ENCODE measurements around the gene NCMAP.

The NCMAP gene

GRCh38 chr1:24566236-24566867 lies 10.5 kb downstream of the NCMAP start:
- Histone ChIP-seq H2AFZ (no peak overlapping the region), H3K4me2 (ENCODE audit: low read length) (no peak overlapping the region), H3K9me3 (ENCODE audit: control insufficient read depth, low read length) (no peaks in the 10 kb centered on the region), H3K9ac (no peak overlapping the region), H3K79me2 (no peaks in the 10 kb centered on the region), H3K4me3 (ENCODE audit: low read depth, low read length) (no peak overlapping the region), H3K27me3 (ENCODE audit: control insufficient read depth, insufficient read depth, low read length) (no peaks in the 10 kb centered on the region), H3K4me1 (no peaks in the 10 kb centered on the region), H3K36me3 (ENCODE audit: control insufficient read depth, insufficient read depth, low read length) (no peaks in the 10 kb centered on the region), H3K27ac (no peak overlapping the region)
- TF ChIP-seq CTCF (IDR thresholded peaks at IDR 0.05): no peak

- Histone ChIP-seq H3K9ac (no peak overlapping the region), H3K9me3 (ENCODE audit: control insufficient read depth, low read length) (no peaks in the 10 kb centered on the region), H3K4me3 (ENCODE audit: low read depth, low read length) (no peak overlapping the region), H3K4me1 (no peaks in the 10 kb centered on the region), H3K4me2 (ENCODE audit: low read length) (no peak overlapping the region), H2AFZ (no peak overlapping the region), H3K36me3 (ENCODE audit: control insufficient read depth, insufficient read depth, low read length) (no peaks in the 10 kb centered on the region), H3K79me2 (no peaks in the 10 kb centered on the region), H3K27ac (no peak overlapping the region), H3K27me3 (ENCODE audit: control insufficient read depth, insufficient read depth, low read length) (no peaks in the 10 kb centered on the region)
- no peak for TF ChIP-seq CTCF (IDR thresholded peaks at IDR 0.05)
Observed at GRCh38 chr1:24567792-24568388, 12.0 kb downstream of the NCMAP start.

GRCh38 chr1:24568475-24568874 lies 12.6 kb downstream of the NCMAP start:
- TF ChIP-seq CTCF (IDR thresholded peaks at IDR 0.05): no peak
- Histone ChIP-seq H3K27me3 (ENCODE audit: control insufficient read depth, insufficient read depth, low read length) (no peaks in the 10 kb centered on the region), H2AFZ (no peak overlapping the region), H3K9me3 (ENCODE audit: control insufficient read depth, low read length) (no peaks in the 10 kb centered on the region), H3K4me1 (no peaks in the 10 kb centered on the region), H3K4me3 (ENCODE audit: low read depth, low read length) (no peak overlapping the region), H3K4me2 (ENCODE audit: low read length) (no peak overlapping the region), H3K79me2 (no peaks in the 10 kb centered on the region), H3K36me3 (ENCODE audit: control insufficient read depth, insufficient read depth, low read length) (no peaks in the 10 kb centered on the region), H3K9ac (no peak overlapping the region), H3K27ac (no peak overlapping the region)

- Histone ChIP-seq H3K4me2 (ENCODE audit: low read length) (no peak overlapping the region), H3K36me3 (ENCODE audit: control insufficient read depth, insufficient read depth, low read length) (no peaks in the 10 kb centered on the region), H3K9me3 (ENCODE audit: control insufficient read depth, low read length) (no peaks in the 10 kb centered on the region), H3K4me3 (ENCODE audit: low read depth, low read length) (no peak overlapping the region), H3K27ac (no peak overlapping the region), H2AFZ (no peak overlapping the region), H3K4me1 (no peaks in the 10 kb centered on the region), H3K79me2 (no peaks in the 10 kb centered on the region), H3K9ac (no peak overlapping the region), H3K27me3 (ENCODE audit: control insufficient read depth, insufficient read depth, low read length) (no peaks in the 10 kb centered on the region)
- no peak for TF ChIP-seq CTCF (IDR thresholded peaks at IDR 0.05)
Observed at GRCh38 chr1:24570265-24571125, 14.6 kb downstream of the NCMAP start.
